ENCODE measurements around the gene ENC1. TPM values are rescaled to one million over a fixed set of nuclear protein-coding genes. Genes with fewer than 3 reads are reported as not detected.

The ENC1 gene
- total RNA-seq, 2 experiments from 2014 or later: 0.50 to 0.55 TPM

DNA sequence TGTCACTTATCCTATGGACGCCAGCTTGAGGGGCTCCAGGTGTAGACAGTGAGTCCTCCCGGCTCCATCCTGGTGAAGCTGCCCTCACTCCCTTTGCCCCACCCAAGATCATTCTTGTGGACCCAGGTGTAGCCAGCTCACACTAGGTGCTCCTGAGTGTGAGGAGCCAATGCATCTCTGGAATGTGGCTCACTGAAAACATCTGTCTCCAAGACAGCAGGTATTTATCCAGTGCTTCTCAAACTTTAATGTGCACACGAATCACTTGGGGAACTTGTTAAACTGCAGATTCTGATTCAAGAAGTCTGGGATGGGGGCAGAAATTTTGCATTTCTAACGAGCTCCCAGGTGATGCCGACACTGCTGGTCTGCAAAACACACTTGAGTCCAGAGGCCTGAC, 13.5 kb upstream of the ENC1 start:
- Mint-ChIP-seq H3K4me1 (ENCODE audit: low read depth) (no peaks in the 10 kb centered on the region), H3K36me3 (ENCODE audit: low read depth) (no peaks in the 10 kb centered on the region), H3K27me3 (ENCODE audit: low read depth) (peaks cover 12% of the 10 kb centered on the region), H3K9me3 (ENCODE audit: insufficient read depth) (no peaks in the 10 kb centered on the region), H3K4me3 (no peak overlapping the region), H3K27ac (no peak overlapping the region)
- ChIA-PET CTCF (interaction anchor here (0.8 kb wide), 1 partner anchor 752 kb away, joined by 3 read pairs; no protein-coding TSS in a partner anchor), POLR2A (no interaction called here)
- ATAC-seq: no peak
- DNase-seq: no peak

DNA sequence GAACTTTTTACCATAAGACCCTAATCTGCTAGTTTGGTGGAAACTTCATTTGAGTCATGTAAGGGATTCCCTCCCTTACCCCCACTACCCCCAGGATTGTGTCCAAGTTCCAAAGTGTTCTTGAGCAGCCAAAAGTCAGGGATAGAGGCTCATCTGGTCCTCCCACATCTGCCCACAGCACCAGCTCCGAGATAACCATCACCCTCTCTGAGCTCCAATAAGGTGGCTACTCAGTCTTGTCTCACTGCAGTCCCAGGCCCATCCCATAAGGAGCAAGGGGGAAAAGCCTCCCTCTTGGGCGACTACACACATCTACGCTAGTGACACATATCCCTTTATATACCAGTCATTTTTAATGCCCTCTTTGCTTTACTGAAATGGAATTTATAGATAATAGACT, 12.0 kb upstream of the ENC1 start:
- Mint-ChIP-seq H3K27ac (no peak overlapping the region), H3K9me3 (ENCODE audit: insufficient read depth) (no peaks in the 10 kb centered on the region), H3K4me1 (ENCODE audit: low read depth) (peaks cover 2% of the 10 kb centered on the region), H3K27me3 (ENCODE audit: low read depth) (peaks cover 8% of the 10 kb centered on the region), H3K36me3 (ENCODE audit: low read depth) (no peaks in the 10 kb centered on the region), H3K4me3 (no peak overlapping the region)
- DNase-seq (no peak), ATAC-seq (no peak)
- CTCF ChIA-PET: no interaction called here
- POLR2A ChIA-PET: no interaction called here

DNA sequence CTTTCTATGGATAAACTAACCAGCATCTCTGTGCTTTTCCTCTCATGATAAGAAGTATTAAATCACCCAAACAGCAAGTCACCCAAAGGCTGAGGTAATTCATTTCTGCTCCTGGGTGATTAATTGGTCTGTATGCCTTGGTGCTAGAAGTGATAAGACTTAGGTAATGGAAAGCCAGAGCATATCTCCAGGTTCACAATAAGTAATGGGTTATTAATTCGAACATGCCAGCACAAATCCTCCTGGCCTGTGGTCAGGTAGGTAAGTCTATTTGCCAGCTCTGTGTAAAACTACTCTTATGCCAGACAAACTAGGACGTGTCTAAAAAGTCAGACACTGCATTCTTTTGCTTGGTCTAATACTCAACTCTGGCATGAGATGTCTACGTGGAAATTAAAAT, 11.2 kb upstream of the ENC1 start:
- H3K4me1 Mint-ChIP-seq (ENCODE audit: low read depth): peaks cover 2% of the 10 kb centered on the region
- no peak for ATAC-seq
- no peak overlapping the region for H3K4me3 Mint-ChIP-seq
- H3K36me3 Mint-ChIP-seq (ENCODE audit: low read depth): no peaks in the 10 kb centered on the region
- no peak overlapping the region for H3K27ac Mint-ChIP-seq
- H3K27me3 Mint-ChIP-seq (ENCODE audit: low read depth): peaks cover 5% of the 10 kb centered on the region
- ChIA-PET POLR2A (no interaction called here), CTCF (no interaction called here)
- no peak for DNase-seq
- H3K9me3 Mint-ChIP-seq (ENCODE audit: insufficient read depth): no peaks in the 10 kb centered on the region

DNA sequence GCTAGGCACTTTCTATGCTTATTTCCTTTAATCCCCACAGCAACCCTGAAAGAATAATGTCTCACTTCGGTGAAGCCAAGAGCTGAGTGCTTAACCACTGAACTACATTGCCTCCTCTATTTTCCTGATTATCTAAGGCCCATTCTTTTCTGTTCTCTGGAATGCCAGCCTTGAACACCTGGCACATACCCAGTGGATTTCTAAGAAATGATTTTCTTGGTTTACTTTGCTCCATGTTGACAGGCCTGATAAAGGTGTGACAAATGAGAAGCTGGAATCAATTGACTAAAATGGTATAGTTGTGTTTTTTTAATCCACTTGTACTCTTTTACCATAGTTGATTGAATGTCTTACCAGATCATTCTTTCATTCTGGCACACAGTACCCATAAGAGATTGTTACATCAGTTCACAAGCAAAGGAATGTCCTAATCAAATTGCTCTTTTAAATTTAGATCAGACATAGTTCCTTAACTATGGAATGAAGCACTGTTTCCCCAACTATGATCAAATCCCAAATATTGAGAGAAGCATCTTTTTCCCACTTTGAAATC, 9.0 kb upstream of the ENC1 start:
- no peaks in the 10 kb centered on the region for H3K36me3 Mint-ChIP-seq (ENCODE audit: low read depth)
- peaks cover 2% of the 10 kb centered on the region for H3K4me1 Mint-ChIP-seq (ENCODE audit: low read depth)
- peaks cover 7% of the 10 kb centered on the region for H3K27me3 Mint-ChIP-seq (ENCODE audit: low read depth)
- DNase-seq: no peak
- ChIA-PET POLR2A (interaction anchor here (0.8 kb wide), 1 partner anchor 12 kb away, joined by 7 read pairs; no protein-coding TSS in a partner anchor), CTCF (interaction anchor here (0.7 to 2.9 kb wide), 9 partner anchors 9 to 1053 kb away, joined by 3 to 24 read pairs (median 4); partner anchors contain the start of gene ENC1)
- H3K4me3 Mint-ChIP-seq: no peak overlapping the region
- H3K27ac Mint-ChIP-seq: no peak overlapping the region
- H3K9me3 Mint-ChIP-seq (ENCODE audit: insufficient read depth): no peaks in the 10 kb centered on the region
- ATAC-seq: no peak

DNA sequence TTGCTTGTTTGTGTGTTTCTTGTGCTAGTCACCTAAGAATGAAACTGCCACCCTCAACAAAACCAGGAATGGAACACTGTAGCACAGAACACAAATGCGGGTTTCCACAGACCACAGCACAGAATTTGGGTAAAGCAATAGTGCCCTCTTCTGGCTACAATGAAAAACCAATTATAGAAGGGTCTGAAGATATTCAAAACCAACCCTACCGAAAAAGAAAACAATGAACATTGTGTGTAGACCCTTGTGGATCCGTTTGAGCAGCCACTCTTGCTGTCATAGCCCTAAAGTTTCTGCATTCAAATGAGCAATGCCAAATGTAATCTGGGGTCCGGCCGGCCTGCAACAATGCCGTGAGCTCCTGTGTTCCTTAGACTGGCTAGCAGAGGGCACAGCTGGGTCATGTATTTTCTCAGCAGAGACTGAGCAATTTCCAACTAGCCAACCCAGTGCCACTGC, 8.3 kb upstream of the ENC1 start:
- Mint-ChIP-seq H3K9me3 (ENCODE audit: insufficient read depth) (no peaks in the 10 kb centered on the region), H3K27ac (no peak overlapping the region)

DNA sequence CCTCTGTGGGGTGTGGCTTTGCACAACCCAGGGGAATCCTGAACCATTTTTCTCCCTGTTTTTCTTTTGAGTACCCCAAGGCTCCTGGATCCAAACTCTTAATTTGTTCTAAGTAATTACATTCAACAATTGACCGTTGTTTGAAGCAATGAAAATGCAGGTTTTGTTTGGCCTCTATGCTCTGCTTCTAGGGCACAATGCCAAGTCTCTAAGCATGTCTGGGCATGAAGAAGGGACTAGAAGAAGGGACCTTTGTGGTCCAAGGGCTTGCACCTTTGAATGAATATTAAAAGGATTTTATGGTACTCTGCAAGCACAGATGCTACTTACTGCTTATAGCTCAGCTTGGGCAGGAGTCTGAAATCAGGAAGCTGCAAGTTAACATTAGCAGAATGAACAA, 6.6 kb upstream of the ENC1 start:
- Mint-ChIP-seq H3K36me3 (ENCODE audit: low read depth) (no peaks in the 10 kb centered on the region), H3K4me3 (no peak overlapping the region), H3K27me3 (ENCODE audit: low read depth) (peaks cover 25% of the 10 kb centered on the region), H3K9me3 (ENCODE audit: insufficient read depth) (no peaks in the 10 kb centered on the region), H3K4me1 (ENCODE audit: low read depth) (peaks cover 5% of the 10 kb centered on the region), H3K27ac (no peak overlapping the region)
- POLR2A ChIA-PET: no interaction called here
- DNase-seq: no peak
- ATAC-seq: no peak
- CTCF ChIA-PET: interaction anchor here (1.6 kb wide), 1 partner anchor 745 kb away, joined by 9 read pairs; no protein-coding TSS in a partner anchor

More for the DNA sequence above, 8.3 kb upstream of the ENC1 start:
- Mint-ChIP-seq H3K4me3 (no peak overlapping the region), H3K27me3 (ENCODE audit: low read depth) (peaks cover 12% of the 10 kb centered on the region), H3K36me3 (ENCODE audit: low read depth) (no peaks in the 10 kb centered on the region), H3K4me1 (ENCODE audit: low read depth) (peaks cover 2% of the 10 kb centered on the region)
- peak; percentile 52 for DNase-seq
- peak; percentile 84 for ATAC-seq
- ChIA-PET POLR2A (interaction anchor here (0.8 kb wide), 1 partner anchor 13 kb away, joined by 7 read pairs; no protein-coding TSS in a partner anchor), CTCF (interaction anchor here (0.7 to 2.9 kb wide), 9 partner anchors 8 to 1053 kb away, joined by 3 to 24 read pairs (median 4); partner anchors contain the start of gene ENC1)

DNA sequence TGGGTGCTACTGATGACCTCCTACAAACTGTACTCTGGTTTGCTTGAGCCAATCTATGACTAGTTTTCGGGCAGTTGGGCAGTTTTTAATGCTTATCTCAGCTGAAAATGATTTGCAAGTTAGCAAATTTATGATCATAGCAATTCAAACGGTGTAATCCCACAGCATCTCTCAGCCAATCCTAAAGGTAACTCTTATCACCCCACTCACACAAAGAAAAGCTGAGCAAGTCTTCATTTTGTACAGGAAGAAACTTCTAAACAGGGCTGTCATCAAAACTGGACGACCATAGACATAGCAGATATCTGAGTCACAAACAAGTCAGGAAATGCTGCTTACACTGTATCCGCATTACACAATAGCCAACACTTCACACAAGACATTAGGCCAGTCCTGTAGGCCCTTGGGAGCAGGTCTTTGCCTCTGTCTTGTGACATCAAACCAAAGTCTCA, 2.6 kb upstream of the ENC1 start:
- H3K9me3 Mint-ChIP-seq (ENCODE audit: insufficient read depth): no peaks in the 10 kb centered on the region
- ATAC-seq (no peak), DNase-seq (no peak)
- peaks cover 30% of the 10 kb centered on the region for H3K4me1 Mint-ChIP-seq (ENCODE audit: low read depth)
- no peak overlapping the region for H3K4me3 Mint-ChIP-seq
- CTCF ChIA-PET: interaction anchor here (5.5 kb wide), 1 partner anchor 741 kb away, joined by 38 read pairs; no protein-coding TSS in a partner anchor
- no peak overlapping the region for H3K27ac Mint-ChIP-seq
- POLR2A ChIA-PET: no interaction called here
- H3K27me3 Mint-ChIP-seq (ENCODE audit: low read depth): peaks cover 47% of the 10 kb centered on the region
- H3K36me3 Mint-ChIP-seq (ENCODE audit: low read depth): no peaks in the 10 kb centered on the region

DNA sequence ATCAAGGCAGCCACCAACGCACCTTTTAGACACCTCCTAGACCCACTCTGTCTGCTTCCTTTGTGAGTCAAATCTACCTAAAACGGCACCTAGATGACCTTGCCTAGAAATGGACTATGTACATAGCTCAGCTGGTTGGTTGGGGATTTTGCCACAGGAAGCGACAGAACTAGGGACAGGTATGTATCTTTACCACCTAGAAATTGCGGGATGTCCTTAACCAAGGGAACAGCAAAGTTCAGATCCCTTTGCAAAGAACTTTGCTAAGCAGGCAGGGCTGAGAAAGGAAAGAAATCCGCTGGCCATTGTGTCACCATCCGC, 2.0 kb upstream of the ENC1 start:
- Mint-ChIP-seq H3K4me3 (no peak overlapping the region), H3K27ac (no peak overlapping the region), H3K4me1 (ENCODE audit: low read depth) (peaks cover 30% of the 10 kb centered on the region), H3K27me3 (ENCODE audit: low read depth) (peaks cover 50% of the 10 kb centered on the region), H3K36me3 (ENCODE audit: low read depth) (no peaks in the 10 kb centered on the region), H3K9me3 (ENCODE audit: insufficient read depth) (no peaks in the 10 kb centered on the region)
- DNase-seq: no peak
- ChIA-PET POLR2A (no interaction called here), CTCF (interaction anchor here (0.8 to 5.5 kb wide), 3 partner anchors 20 to 740 kb away, joined by 3 to 38 read pairs (median 5); no protein-coding TSS in a partner anchor)
- no peak for ATAC-seq

DNA sequence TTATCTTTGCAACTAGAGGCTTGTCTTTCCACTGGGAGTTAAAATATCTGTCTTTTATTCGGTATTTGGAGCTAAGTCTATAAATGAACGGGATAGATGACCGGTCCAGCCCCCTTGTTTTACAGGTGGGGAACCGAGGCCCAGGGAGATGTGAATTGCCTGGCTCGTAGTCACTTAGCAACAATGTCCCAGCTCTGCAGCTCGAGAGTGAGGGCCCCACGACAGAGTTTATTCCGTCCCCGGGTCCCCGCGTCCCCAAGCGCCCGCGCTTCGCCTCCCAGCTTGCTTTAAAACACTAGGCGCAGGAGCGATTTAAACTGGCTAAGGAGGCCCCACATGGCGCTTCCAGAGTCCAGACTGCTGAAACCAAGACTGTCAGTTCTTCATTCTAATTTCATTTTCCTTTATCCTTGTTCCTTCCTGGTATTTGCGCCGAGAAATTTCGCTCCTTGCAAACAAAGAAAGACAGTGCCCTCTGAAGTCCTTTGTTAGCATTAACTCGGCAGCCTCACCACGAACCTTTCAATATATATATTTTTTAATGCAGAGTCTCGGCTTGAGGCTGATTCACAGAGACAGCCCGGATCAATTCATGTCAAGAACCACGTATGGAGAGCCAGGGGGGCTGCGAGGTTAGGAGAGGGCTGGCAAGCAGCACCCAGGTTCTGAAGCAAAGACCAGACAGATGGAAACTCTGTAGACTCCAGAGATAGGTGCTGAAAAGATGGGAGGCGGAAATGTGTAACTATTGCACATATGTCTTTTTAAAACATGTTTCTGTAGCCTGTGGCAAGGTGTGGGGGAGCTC, 1.4 kb upstream of the ENC1 start:
- Mint-ChIP-seq H3K4me3 (peak overlapping the region; percentile 77), H3K27ac (no peak overlapping the region), H3K9me3 (ENCODE audit: insufficient read depth) (no peaks in the 10 kb centered on the region), H3K36me3 (ENCODE audit: low read depth) (no peaks in the 10 kb centered on the region), H3K27me3 (ENCODE audit: low read depth) (peaks cover 56% of the 10 kb centered on the region), H3K4me1 (ENCODE audit: low read depth) (peaks cover 30% of the 10 kb centered on the region)
- POLR2A ChIA-PET: no interaction called here
- ATAC-seq: no peak
- peak; percentile 29 for DNase-seq
- CTCF ChIA-PET: interaction anchor here (0.6 to 5.5 kb wide), 11 partner anchors 8 to 740 kb away, joined by 3 to 38 read pairs (median 4); no protein-coding TSS in a partner anchor

DNA sequence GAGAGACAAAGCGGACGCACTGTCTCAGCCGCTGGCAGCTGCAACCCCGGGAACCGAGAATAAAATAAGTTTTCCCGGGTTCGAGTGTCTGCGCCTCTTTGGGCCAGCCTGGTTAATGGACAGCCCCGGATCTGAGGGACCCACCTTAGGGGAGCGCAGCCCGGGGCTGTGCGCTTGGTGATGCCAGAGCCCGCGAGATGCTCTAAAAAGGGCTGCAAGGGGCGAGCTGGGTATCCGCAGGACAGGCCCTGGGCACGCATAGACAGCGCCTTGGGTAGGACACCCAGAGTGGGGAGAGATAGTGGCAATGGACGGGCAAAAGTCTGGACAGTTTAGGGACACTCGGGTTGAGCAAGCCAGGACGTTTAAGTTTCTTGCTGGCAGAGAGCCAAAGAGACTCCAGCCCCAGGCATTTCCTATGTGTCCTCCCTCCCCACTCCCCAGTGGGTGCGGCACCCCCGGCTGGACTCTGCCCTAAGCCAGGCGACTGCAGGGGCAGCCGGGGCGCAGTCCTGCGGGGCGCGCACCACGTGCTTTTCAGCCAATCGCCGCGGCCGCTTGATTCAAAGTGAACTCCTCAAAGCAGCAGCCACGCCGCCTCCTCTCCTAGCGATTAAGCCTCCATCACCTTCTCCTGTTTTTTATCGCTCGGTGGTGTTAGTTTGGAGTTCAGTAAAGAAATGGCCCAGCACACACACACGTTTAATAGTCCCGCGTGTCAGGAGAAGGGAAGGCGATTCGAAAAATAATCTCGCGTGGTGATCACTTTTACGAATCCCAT, 616 bp upstream of the ENC1 start:
- peak; percentile 38 for DNase-seq
- H3K9me3 Mint-ChIP-seq (ENCODE audit: insufficient read depth): no peaks in the 10 kb centered on the region
- H3K27ac Mint-ChIP-seq: no peak overlapping the region
- H3K4me3 Mint-ChIP-seq: peak overlapping the region; percentile 77
- peaks cover 56% of the 10 kb centered on the region for H3K27me3 Mint-ChIP-seq (ENCODE audit: low read depth)
- H3K4me1 Mint-ChIP-seq (ENCODE audit: low read depth): peaks cover 30% of the 10 kb centered on the region
- ATAC-seq: peak; percentile 37
- ChIA-PET CTCF (interaction anchor here (0.8 to 5.5 kb wide), 15 partner anchors 8 to 739 kb away, joined by 3 to 38 read pairs (median 4); no protein-coding TSS in a partner anchor), POLR2A (interaction anchor here (1.3 kb wide), 1 partner anchor 62 kb away, joined by 3 read pairs; no protein-coding TSS in a partner anchor)
- H3K36me3 Mint-ChIP-seq (ENCODE audit: low read depth): no peaks in the 10 kb centered on the region

DNA sequence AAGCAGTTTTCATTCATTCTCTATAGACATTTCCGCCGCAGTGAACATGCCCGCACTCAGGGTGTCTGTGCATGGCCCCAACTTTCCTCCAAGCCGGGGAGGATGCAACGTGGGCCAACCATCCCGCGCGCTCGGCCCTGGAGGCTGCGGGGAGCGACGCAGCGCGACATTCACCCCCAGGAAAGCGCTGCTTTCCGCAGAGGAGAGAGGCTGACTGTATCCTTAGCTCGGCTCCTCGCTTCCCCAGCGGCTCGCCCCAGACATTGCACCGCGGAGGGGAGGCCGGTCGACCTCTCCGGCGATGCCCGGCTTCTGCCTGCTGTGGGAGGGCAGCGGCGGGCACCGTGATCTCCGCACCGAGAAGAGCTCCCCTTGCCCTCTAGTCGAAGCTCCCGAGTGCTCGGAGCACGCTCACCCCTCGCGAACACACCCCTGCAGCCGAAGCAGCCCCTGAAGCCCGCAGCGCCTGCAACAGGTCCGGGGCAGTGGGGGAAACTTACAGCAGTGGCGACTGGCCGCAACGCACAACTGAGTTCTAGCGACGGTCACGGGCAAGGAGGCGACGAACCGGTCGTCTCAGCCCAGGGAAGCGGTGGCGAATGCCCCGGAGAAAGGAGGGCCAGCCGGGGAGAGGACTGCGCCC, 600 bp downstream of the ENC1 start:
- Mint-ChIP-seq H3K27me3 (ENCODE audit: low read depth) (peaks cover 53% of the 10 kb centered on the region), H3K4me3 (peak overlapping the region; percentile 77), H3K4me1 (ENCODE audit: low read depth) (peaks cover 30% of the 10 kb centered on the region), H3K27ac (peak overlapping the region; percentile 41), H3K9me3 (ENCODE audit: insufficient read depth) (no peaks in the 10 kb centered on the region), H3K36me3 (ENCODE audit: low read depth) (no peaks in the 10 kb centered on the region)
- peak; percentile 47 for ATAC-seq
- DNase-seq: peak; percentile 47
- ChIA-PET POLR2A (interaction anchor here (0.6 to 1.3 kb wide), 2 partner anchors 61 to 64 kb away, joined by 3 to 4 read pairs; no protein-coding TSS in a partner anchor), CTCF (interaction anchor here (0.7 to 5.5 kb wide), 11 partner anchors 9 to 738 kb away, joined by 3 to 38 read pairs (median 4); no protein-coding TSS in a partner anchor)

Measured in activated CD8-positive, alpha-beta T cell treated with anti-CD3 and anti-CD28 coated beads, Interleukin-2, amount 10 ng/mL, durations not matched to agents 7 days and 5 days (primary cell).